Sigmoid colon (tissue), 7 donors: ENCODE data around the gene GJB4. TPM values are rescaled to one million over a fixed set of nuclear protein-coding genes. Genes with fewer than 3 reads are reported as not detected.

ENCODE experiments used
- DNase-seq: peaks from one replicate; pipeline ENCODE4 v3.0.0-alpha.2; 2019
- H3K27ac ChIP-seq, 4 donors: fragments of 200-600 bp; sonication (generic); one replicate each; pipeline ENCODE4 v1.5.1; 2016 to 2019; ENCODE audit warnings: mild to moderate bottlenecking in 1 of 4
- H3K27me3 ChIP-seq, 3 donors: fragments of 200-600 bp; sonication (generic); one replicate each; pipeline ENCODE4 v1.5.1; 2019; ENCODE audit warnings: mild to moderate bottlenecking in 1 of 3
- H3K36me3 ChIP-seq, 4 donors: fragments of 200-600 bp; sonication (generic); one replicate each; pipeline ENCODE4 v1.5.1; 2016 to 2019
- H3K4me1 ChIP-seq, 4 donors: fragments of 200-600 bp; sonication (generic); one replicate each; pipeline ENCODE4 v1.5.1; 2017 to 2019
- H3K4me3 ChIP-seq, 4 donors: fragments of 200-600 bp; sonication (generic); one replicate each; pipeline ENCODE4 v1.5.1; 2017 to 2019; ENCODE audit warnings: mild to moderate bottlenecking in 2 of 4, moderate library complexity in 1 of 4
- H3K9me3 ChIP-seq, 4 donors: fragments of 200-600 bp in 3 of 4; sonication (generic) in 3 of 4; one replicate each; pipeline versions ENCODE4 v1.5.1 to v1.6.1; 2013 to 2019
- CTCF ChIP-seq, 4 experiments: fragments of 450-650 bp in 3 of 4; fragments of 200-600 bp in 1 of 4; IDR thresholded peaks; one replicate each; pipeline ENCODE4 v1.5.1; 2016 to 2019; ENCODE audit warnings: antibody characterized with exemption in 4 of 4, mild to moderate bottlenecking in 3 of 4, moderate library complexity in 2 of 4
- EP300 ChIP-seq, 4 donors: sonication (generic); formaldehyde crosslinking; IDR thresholded peaks; one replicate each; pipeline ENCODE4 v1.6.1; 2017; ENCODE audit warnings: antibody characterized with exemption in 4 of 4
- POLR2A ChIP-seq, 2 donors: fragments of 450-650 bp; IDR thresholded peaks; one replicate each; pipeline ENCODE4 v1.6.1; 2016; ENCODE audit warnings: antibody characterized with exemption in 2 of 2, mild to moderate bottlenecking in 2 of 2, moderate library complexity in 2 of 2
- POLR2AphosphoS5 ChIP-seq, 4 donors: sonication (generic); formaldehyde crosslinking; IDR thresholded peaks; one replicate each; pipeline ENCODE4 v1.6.1; 2017; ENCODE audit warnings: antibody characterized with exemption in 4 of 4
- WGBS, 2 donors: extraction: QIAGEN DNeasy Blood & Tissue Kit; methylation state at CpG; one replicate each; pipeline ENCODE4 v1.1.7; 2013; 5-methylcytosine and 5-hydroxymethylcytosine counted together
- intact Hi-C: fragments of 100-400 bp; cut with DNase I; formaldehyde crosslinking; loops from one replicate; pipeline ENCODE4 v1.15.1; 2023
- polyA plus RNA-seq, 3 donors: library from polyadenylated mRNA; stranded (reverse); fragments of 200-250 nt; gene quantifications; one replicate each; pipeline ENCODE4 v1.2.3, GENCODE V29; 2013
- total RNA-seq, 4 donors: library from RNA; depleted of rRNA; stranded (reverse); fragments of >200 nt; gene quantifications; one replicate each; pipeline ENCODE4 v1.1.0, GENCODE V29; 2016
- donor health status: healthy with polysubstance abuse.
- donor health status: Bipolar disorder and iron deficiency.
- donor health status: healthy.

The GJB4 gene
- total and polyA plus RNA-seq, 7 donors: 0.39 TPM; not detected in 6

DNA sequence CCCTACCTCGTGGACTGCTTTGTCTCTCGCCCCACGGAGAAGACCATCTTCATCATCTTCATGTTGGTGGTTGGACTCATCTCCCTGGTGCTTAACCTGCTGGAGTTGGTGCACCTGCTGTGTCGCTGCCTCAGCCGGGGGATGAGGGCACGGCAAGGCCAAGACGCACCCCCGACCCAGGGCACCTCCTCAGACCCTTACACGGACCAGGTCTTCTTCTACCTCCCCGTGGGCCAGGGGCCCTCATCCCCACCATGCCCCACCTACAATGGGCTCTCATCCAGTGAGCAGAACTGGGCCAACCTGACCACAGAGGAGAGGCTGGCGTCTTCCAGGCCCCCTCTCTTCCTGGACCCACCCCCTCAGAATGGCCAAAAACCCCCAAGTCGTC lies 35.2 kb downstream of the GJB4 start:
- no peak for DNase-seq
- intact Hi-C loops: no loop called here
- TF ChIP-seq CTCF (IDR thresholded peaks at IDR 0.05) (no peak), EP300 (IDR thresholded peaks at IDR 0.05) (no peak), POLR2A (IDR thresholded peaks at IDR 0.05) (no peak), POLR2AphosphoS5 (IDR thresholded peaks at IDR 0.05) (no peak)
- WGBS, 2 donors: 91 to 92% methylated on average over 12 of the region's 12 CpGs
- Histone ChIP-seq H3K4me3 (peak overlapping the region in 3 of 4 donors; percentile 11 to 37 (median 27)), H3K36me3 (peaks cover 0 to 7% (median 0%) of the 10 kb centered on the region in 4 donors), H3K27me3 (peaks cover 4 to 22% (median 13%) of the 10 kb centered on the region in 3 donors), H3K9me3 (no peaks in the 10 kb centered on the region), H3K27ac (peak overlapping the region in 1 of 4 donors; percentile 46), H3K4me1 (peaks cover 0 to 7% (median 3%) of the 10 kb centered on the region in 4 donors)

GRCh38 chr1:34795916-34796315 lies 36.4 kb downstream of the GJB4 start:
- intact Hi-C loops: no loop called here
- peak overlapping the region in 1 of 4 donors; percentile 6 for H3K27ac ChIP-seq
- TF ChIP-seq CTCF (IDR thresholded peaks at IDR 0.05) (no peak), POLR2A (IDR thresholded peaks at IDR 0.05) (no peak)

DNA sequence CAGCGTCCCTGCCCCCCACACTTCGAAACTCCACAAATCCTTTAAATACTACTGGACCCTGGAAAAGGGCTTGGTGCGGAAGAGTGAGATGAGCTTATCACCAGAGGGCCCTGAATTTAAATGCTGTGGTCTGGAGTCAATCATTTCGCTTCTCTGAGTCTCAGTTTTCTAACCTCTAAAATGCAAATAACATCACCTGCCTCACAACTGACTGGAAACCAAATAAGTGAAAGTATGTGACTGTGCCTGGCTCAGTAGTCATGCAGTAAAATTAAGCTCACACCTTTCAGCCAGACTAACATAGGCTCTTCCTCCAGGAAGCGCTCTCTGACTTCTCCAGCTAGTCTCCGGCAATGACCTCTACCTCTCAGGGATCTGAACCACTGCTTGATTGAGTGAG lies 37.5 kb downstream of the GJB4 start:
- Histone ChIP-seq H3K9me3 (no peaks in the 10 kb centered on the region), H3K36me3 (peaks cover 0 to 7% (median 0%) of the 10 kb centered on the region in 4 donors), H3K4me1 (peaks cover 0 to 7% (median 3%) of the 10 kb centered on the region in 4 donors), H3K4me3 (no peak overlapping the region), H3K27ac (no peak overlapping the region), H3K27me3 (peaks cover 4 to 22% (median 13%) of the 10 kb centered on the region in 3 donors)
- no peak for DNase-seq
- 87 to 89% methylated on average over 6 of the region's 6 CpGs for WGBS, 2 donors
- TF ChIP-seq POLR2A (IDR thresholded peaks at IDR 0.05) (no peak), EP300 (IDR thresholded peaks at IDR 0.05) (no peak), POLR2AphosphoS5 (IDR thresholded peaks at IDR 0.05) (no peak), CTCF (IDR thresholded peaks at IDR 0.05) (no peak)
- intact Hi-C loops: no loop called here

More at GRCh38 chr1:34795916-34796315, 36.4 kb downstream of the GJB4 start:
- DNase-seq: no peak
- Histone ChIP-seq H3K27me3 (peaks cover 4 to 22% (median 13%) of the 10 kb centered on the region in 3 donors), H3K36me3 (peaks cover 0 to 7% (median 0%) of the 10 kb centered on the region in 4 donors), H3K4me1 (peaks cover 0 to 7% (median 3%) of the 10 kb centered on the region in 4 donors), H3K9me3 (no peaks in the 10 kb centered on the region), H3K4me3 (peak overlapping the region in 3 of 4 donors; percentile 11 to 37 (median 23))
- WGBS, 2 donors: 86 to 88% methylated on average over 6 of the region's 6 CpGs

GRCh38 chr1:34800214-34800613 lies 40.7 kb downstream of the GJB4 start:
- Histone ChIP-seq H3K27me3 (no peaks in the 10 kb centered on the region), H3K36me3 (no peaks in the 10 kb centered on the region), H3K4me1 (no peaks in the 10 kb centered on the region), H3K27ac (no peak overlapping the region), H3K9me3 (peaks cover 0 to 3% (median 0%) of the 10 kb centered on the region in 4 donors), H3K4me3 (no peak overlapping the region)
- intact Hi-C loops: no loop called here
- no peak for DNase-seq
- 81 to 91% methylated on average over 6 of the region's 6 CpGs for WGBS, 2 donors
- TF ChIP-seq POLR2AphosphoS5 (IDR thresholded peaks at IDR 0.05) (no peak), POLR2A (IDR thresholded peaks at IDR 0.05) (no peak), CTCF (IDR thresholded peaks at IDR 0.05) (no peak), EP300 (IDR thresholded peaks at IDR 0.05) (no peak)

DNA sequence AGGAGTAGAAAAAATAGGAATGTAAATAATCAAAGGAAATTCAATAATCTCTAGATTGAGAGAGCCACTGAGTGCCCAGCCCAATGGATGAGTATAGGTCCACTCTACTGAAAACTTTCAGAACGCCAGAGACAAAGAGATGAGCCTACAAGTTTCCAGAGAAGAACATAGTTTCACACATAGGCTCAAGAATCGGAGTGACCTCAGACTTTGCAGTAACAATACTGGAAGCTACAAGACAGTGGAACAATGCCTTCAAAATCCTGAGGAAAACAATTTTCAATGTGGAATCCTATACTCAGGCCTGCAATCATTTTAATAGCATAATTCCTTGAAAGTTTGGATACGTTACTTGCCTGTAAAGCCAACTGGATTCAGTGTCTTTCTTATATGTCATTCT lies 44.2 kb downstream of the GJB4 start:
- peaks cover 0 to 3% (median 0%) of the 10 kb centered on the region in 4 donors for H3K9me3 ChIP-seq
- DNase-seq: no peak
- intact Hi-C loops: no loop called here
- no peak overlapping the region for H3K27ac ChIP-seq
- no peak overlapping the region for H3K4me3 ChIP-seq
- no peaks in the 10 kb centered on the region for H3K27me3 ChIP-seq
- peaks cover 0 to 3% (median 0%) of the 10 kb centered on the region in 4 donors for H3K4me1 ChIP-seq
- H3K36me3 ChIP-seq: no peaks in the 10 kb centered on the region
- TF ChIP-seq EP300 (IDR thresholded peaks at IDR 0.05) (no peak), POLR2AphosphoS5 (IDR thresholded peaks at IDR 0.05) (no peak), CTCF (IDR thresholded peaks at IDR 0.05) (no peak), POLR2A (IDR thresholded peaks at IDR 0.05) (no peak)
- 96 to 97% methylated on average over 3 of the region's 3 CpGs for WGBS, 2 donors
